Effector memory CD8-positive, alpha-beta T cell (primary cell): ENCODE data around the gene PRR7.

ENCODE experiments used
- ATAC-seq: fragments of 150-1000 bp; cut with Tn5 transposase; replicated peaks from 2 replicates; pipeline ENCODE4 v1.10.0; 2021; ENCODE audit warnings: mild to moderate bottlenecking, moderate library complexity
- DNase-seq, 3 experiments: peaks; one replicate each; pipeline ENCODE4 v3.0.0; 2021
- H3K27ac Mint-ChIP-seq, 2 donors: one replicate each; pipeline ENCODE4 v1.8.0; 2022; ENCODE audit warnings: mild to moderate bottlenecking in 2 of 2, mixed read lengths in 2 of 2, moderate library complexity in 2 of 2
- H3K27me3 Mint-ChIP-seq, 2 donors: one replicate each; pipeline ENCODE4 v1.8.0; 2022; ENCODE audit warnings: mixed read lengths in 2 of 2
- H3K36me3 Mint-ChIP-seq: one replicate; pipeline ENCODE4 v1.8.0; 2022; ENCODE audit warnings: mild to moderate bottlenecking, moderate library complexity, mixed read lengths; ENCODE audit not compliant: insufficient read depth
- H3K4me1 Mint-ChIP-seq, 2 donors: one replicate each; pipeline ENCODE4 v1.8.0; 2022; ENCODE audit warnings: low read depth in 2 of 2, mixed read lengths in 2 of 2
- H3K4me3 Mint-ChIP-seq, 2 donors: one replicate each; pipeline ENCODE4 v1.8.0; 2022; ENCODE audit warnings: mild to moderate bottlenecking in 2 of 2, mixed read lengths in 2 of 2, moderate library complexity in 2 of 2
- H3K9me3 Mint-ChIP-seq, 2 donors: one replicate each; pipeline ENCODE4 v1.8.0; 2022; ENCODE audit warnings: mixed read lengths in 2 of 2

PRR7 gene

DNA sequence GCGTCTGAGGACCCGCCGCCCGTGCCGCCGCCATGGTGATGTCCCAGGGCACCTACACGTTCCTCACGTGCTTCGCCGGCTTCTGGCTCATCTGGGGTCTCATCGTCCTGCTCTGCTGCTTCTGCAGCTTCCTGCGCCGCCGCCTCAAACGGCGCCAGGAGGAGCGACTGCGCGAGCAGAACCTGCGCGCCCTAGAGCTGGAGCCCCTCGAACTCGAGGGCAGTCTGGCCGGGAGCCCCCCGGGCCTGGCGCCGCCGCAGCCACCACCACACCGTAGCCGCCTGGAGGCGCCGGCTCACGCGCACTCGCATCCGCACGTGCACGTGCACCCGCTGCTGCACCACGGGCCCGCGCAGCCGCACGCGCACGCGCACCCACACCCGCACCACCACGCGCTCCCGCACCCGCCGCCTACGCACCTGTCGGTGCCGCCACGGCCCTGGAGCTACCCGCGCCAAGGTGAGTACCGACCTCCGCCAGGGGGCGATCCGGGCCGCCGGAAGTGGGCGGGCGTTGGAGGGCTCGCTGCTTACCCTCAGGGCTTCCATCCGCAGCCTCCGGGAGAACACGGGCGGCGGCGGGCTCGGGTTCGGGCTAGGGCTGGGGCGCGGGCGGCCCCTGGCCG lies 8.5 kb downstream of the PRR7 start:
- H3K4me3 Mint-ChIP-seq = peak overlapping the region; percentile 83
- H3K27ac Mint-ChIP-seq = peak overlapping the region; percentile 86 to 92
- peaks cover 19 to 21% of the 10 kb centered on the region in 2 donors for H3K4me1 Mint-ChIP-seq
- DNase-seq (peak; percentile 95), ATAC-seq (peak; percentile 62)
- H3K36me3 Mint-ChIP-seq = peaks cover 69% of the 10 kb centered on the region
- no peaks in the 10 kb centered on the region for H3K9me3 Mint-ChIP-seq
- H3K27me3 Mint-ChIP-seq = no peaks in the 10 kb centered on the region

DNA sequence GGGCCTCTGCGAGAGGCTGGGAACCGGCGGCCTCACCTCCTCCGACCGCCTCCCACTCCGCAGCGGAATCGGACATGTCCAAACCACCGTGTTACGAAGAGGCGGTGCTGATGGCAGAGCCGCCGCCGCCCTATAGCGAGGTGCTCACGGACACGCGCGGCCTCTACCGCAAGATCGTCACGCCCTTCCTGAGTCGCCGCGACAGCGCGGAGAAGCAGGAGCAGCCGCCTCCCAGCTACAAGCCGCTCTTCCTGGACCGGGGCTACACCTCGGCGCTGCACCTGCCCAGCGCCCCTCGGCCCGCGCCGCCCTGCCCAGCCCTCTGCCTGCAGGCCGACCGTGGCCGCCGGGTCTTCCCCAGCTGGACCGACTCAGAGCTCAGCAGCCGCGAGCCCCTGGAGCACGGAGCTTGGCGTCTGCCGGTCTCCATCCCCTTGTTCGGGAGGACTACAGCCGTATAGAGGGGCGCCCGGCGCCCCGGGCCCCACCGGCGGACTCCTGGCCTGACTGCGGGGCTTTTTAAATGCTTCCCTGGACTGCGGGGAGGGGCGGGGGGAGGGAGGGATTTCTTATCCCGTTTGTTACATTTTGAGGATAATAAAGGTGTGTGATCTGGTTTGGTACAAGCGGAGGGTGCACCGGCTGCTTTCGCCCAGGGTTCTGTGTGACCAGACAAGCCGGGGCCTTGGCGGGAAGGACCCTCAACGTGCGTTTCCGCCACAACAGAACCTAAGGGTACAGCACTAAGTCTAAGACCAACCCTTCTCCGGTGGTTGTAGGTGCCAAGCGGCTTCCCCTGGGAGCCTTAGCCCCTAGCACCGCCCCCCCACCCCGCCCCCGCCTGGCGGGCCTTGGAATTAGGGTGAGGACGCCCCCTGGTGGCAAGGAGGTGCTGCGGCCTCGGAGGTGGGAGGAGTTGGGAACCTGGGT lies 9.3 kb downstream of the PRR7 start:
- H3K9me3 Mint-ChIP-seq = no peaks in the 10 kb centered on the region
- peak; percentile 88 to 90 (median 89) for DNase-seq
- H3K36me3 Mint-ChIP-seq = peaks cover 61% of the 10 kb centered on the region

DNA sequence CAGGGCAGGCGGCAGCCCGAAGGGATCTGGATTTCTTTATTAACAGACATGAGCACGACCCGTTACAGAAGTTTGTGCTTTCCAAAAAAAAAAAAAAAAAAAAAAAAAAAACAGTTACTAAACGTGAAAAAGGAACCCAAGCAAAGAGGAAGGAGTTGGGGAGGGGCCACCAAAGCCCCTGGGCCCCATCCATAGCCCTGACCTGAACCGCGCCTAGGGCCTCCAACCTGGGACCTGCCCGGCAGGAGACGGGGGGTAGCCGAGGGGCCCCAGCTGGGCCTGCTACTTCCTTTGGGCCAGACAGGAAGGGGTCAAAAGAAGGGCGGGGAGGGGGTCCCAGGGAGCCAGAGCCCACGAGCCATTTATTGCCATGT lies 10.0 kb downstream of the PRR7 start:
- H3K27me3 Mint-ChIP-seq = no peaks in the 10 kb centered on the region
- H3K4me1 Mint-ChIP-seq = peaks cover 16 to 17% of the 10 kb centered on the region in 2 donors
- H3K4me3 Mint-ChIP-seq = peak overlapping the region; percentile 83
- peaks cover 61% of the 10 kb centered on the region for H3K36me3 Mint-ChIP-seq
- H3K9me3 Mint-ChIP-seq = no peaks in the 10 kb centered on the region
- H3K27ac Mint-ChIP-seq = peak overlapping the region; percentile 86 to 92
- ATAC-seq = no peak
- no peak for DNase-seq

More for the DNA sequence above, 9.3 kb downstream of the PRR7 start:
- peak; percentile 39 for ATAC-seq
- H3K4me3 Mint-ChIP-seq = peak overlapping the region; percentile 83
- peak overlapping the region; percentile 86 to 92 for H3K27ac Mint-ChIP-seq
- H3K4me1 Mint-ChIP-seq = peaks cover 16 to 17% of the 10 kb centered on the region in 2 donors
- H3K27me3 Mint-ChIP-seq = no peaks in the 10 kb centered on the region

DNA sequence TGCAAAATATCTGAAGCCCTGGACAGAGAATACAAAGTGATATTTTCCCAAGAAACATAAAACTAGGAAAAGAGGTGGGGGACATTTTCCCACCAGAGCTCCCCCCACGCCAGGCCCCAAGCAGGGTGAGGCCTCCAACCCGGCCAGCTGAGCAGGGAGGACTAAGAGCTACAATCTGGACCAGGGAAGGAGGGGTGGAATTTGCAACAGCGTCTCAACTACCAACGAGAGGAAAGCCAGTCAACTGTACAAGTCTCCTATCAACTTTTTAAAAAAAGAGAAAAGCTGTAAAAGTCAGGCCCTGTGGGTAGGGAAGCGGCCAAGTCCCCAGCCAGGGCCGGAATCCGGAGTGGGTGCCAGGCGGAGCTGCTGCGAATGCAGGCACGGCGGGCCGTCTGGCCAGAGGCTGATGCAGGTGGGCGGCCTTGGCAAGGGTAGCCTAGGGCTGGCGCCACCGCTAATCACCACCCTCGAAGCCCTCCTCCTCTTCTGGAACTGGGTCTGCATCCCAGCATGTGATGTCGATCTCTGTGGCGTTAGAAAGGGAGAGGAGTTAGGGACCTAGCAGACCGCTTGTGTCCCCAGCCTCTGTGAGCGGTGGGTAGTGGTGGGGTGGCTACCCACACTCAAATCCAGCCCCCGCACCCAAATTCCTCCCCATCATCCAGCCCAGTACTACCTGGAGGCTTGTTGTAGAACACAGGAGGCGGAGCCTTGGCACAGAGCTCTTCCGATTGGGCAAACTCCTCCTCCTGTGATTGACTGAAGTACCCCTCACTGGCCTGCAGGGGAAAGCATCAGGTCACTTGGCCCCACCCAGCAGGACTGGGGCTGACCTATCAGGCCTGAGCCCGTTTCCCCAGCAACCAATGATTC lies 10.6 kb downstream of the PRR7 start:
- peak; percentile 35 to 50 (median 49) for DNase-seq
- peak overlapping the region; percentile 86 to 92 for H3K27ac Mint-ChIP-seq

DNA sequence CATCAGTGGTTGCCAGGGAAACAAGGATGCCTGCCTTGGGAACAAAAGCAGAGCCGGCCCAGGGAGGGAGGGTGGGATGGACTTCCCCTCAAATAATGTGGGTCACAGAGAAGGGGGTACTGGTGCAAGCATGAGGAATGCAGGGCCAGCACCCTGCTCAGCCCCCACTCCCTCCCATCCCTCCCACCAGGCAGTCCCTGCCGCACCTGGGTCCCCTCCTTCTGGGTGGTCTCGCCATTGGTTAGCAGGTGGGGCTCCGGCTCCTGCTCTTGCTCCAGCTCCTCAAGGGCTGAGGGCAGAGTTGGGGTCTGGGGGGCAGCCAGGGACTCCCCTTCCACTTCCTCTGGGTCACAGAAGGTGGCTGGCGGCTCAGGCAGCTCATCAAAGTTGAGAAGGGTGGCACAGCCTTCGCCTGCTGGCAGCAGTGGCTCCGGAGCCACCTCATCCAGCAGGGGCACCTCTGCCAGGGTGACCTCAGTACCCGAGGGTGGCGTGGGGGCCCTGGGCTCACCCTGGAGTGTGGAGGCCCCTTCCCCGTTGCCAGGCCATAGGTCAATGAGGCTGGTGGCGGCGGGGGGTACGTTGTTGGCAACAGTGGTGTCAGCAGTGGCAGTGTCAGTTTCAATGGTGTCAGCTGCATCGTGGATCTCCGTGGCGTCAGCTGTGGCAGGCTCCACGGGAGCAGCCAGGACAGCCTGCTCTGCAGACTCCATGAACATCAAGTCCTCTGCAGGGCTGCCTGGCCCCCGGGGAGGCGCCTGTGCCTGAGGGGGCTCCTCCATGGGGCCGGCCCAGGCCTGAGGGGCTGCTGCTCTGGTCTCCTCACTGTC lies 11.5 kb downstream of the PRR7 start:
- Mint-ChIP-seq H3K27ac (no peak overlapping the region), H3K27me3 (no peaks in the 10 kb centered on the region), H3K9me3 (no peaks in the 10 kb centered on the region), H3K36me3 (peaks cover 46% of the 10 kb centered on the region), H3K4me1 (peaks cover 15 to 16% of the 10 kb centered on the region in 2 donors), H3K4me3 (no peak overlapping the region)
- ATAC-seq = no peak
- DNase-seq = no peak

More for the DNA sequence above, 10.6 kb downstream of the PRR7 start:
- peak; percentile 7 for ATAC-seq
- Mint-ChIP-seq H3K4me1 (peaks cover 14% of the 10 kb centered on the region in 2 donors), H3K36me3 (peaks cover 55% of the 10 kb centered on the region), H3K27me3 (no peaks in the 10 kb centered on the region), H3K9me3 (no peaks in the 10 kb centered on the region), H3K4me3 (no peak overlapping the region)

DNA sequence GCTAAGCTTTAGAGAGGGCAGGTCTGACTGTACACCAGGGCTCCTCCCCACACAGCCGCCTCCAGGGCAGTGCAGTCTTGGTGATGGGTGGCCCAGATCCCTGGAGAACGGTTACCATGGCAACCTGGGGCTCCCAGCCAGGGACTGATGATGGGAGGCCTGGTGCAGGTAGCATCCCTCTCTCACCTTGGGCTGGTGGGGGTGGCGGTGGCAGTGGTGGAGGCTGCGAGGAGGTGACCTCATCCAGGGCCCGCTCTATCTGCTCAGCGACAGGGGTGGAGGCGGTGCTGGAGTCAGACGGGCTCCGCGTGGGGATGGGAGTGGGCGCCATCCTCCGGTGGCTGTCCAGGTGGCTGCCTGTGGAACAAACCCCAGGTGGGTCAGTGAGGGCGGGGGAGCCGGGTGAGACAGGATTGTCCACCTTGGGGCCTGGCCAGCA lies 12.3 kb downstream of the PRR7 start:
- Mint-ChIP-seq H3K9me3 (no peaks in the 10 kb centered on the region), H3K4me3 (no peak overlapping the region), H3K36me3 (peaks cover 38% of the 10 kb centered on the region), H3K4me1 (peaks cover 11 to 13% of the 10 kb centered on the region in 2 donors), H3K27me3 (no peaks in the 10 kb centered on the region), H3K27ac (no peak overlapping the region)
- DNase-seq (no peak), ATAC-seq (no peak)

DNA sequence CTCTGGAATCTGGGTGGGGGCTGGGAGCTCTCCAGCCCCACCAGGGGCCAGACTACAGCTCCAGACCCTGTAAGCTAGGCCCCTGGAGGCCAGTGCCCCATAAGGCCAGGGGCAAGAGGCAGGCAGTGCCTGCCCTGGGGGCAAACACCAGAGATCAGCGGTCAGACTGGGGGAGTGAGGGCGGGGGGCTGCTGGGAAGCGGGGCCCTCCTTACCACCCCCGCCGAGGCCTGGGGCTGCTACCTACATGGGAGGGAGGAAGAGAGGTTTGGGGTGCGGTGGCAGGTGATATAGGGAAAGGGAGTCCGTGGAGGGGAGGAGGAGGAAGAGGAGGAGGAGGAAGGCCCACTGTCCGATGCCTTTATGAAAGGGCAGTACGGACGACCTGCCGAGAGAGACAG lies 12.7 kb downstream of the PRR7 start:
- DNase-seq (no peak), ATAC-seq (no peak)
- Mint-ChIP-seq H3K36me3 (peaks cover 34% of the 10 kb centered on the region), H3K4me3 (no peak overlapping the region), H3K27ac (peak overlapping the region in 1 of 2 donors; percentile 38), H3K4me1 (peaks cover 10 to 12% of the 10 kb centered on the region in 2 donors), H3K9me3 (no peaks in the 10 kb centered on the region), H3K27me3 (no peaks in the 10 kb centered on the region)

DNA sequence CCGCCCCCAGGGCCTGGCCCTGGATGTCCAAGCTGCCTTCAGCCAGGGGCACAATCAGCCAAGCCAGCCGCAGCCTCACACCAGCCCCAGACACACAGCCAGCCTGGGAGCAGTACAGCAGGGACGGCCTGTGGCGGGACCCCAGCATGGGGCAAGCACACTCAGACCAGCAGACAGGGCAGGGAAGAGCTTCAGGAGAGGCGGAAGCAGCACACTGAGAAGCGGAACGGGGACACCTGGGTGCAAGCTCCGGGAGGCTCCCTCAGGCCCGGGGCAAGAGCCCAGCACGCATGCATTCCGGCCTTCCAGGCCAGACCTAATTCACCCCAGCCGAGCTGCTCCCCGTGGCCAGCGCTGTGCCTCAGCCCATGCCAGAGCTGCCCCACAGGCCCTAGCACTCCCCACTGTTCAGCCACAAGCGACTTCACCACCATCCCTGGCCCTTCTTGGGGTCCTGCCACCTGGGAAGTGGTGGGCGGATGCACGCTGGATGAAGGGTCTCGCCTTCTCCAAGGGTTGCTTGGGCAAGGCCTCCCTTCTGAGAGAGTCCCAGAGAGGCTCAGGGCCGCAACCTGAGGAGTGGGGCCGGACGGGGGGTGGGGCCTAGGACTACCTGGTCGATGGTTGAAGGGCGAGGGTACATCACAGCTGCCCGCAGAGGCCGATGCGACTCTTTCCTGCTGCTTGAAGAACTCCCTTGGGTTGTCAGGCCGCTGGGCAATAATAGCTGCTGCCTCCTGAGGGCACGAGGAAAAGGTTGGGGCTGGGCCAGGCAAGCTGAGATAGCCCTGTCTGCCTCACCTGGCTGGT lies 13.4 kb downstream of the PRR7 start:
- Mint-ChIP-seq H3K4me1 (peaks cover 10 to 12% of the 10 kb centered on the region in 2 donors), H3K27me3 (no peaks in the 10 kb centered on the region), H3K9me3 (no peaks in the 10 kb centered on the region), H3K36me3 (peaks cover 27% of the 10 kb centered on the region), H3K4me3 (no peak overlapping the region), H3K27ac (peak overlapping the region; percentile 38 to 61)
- ATAC-seq (no peak), DNase-seq (no peak)

DNA sequence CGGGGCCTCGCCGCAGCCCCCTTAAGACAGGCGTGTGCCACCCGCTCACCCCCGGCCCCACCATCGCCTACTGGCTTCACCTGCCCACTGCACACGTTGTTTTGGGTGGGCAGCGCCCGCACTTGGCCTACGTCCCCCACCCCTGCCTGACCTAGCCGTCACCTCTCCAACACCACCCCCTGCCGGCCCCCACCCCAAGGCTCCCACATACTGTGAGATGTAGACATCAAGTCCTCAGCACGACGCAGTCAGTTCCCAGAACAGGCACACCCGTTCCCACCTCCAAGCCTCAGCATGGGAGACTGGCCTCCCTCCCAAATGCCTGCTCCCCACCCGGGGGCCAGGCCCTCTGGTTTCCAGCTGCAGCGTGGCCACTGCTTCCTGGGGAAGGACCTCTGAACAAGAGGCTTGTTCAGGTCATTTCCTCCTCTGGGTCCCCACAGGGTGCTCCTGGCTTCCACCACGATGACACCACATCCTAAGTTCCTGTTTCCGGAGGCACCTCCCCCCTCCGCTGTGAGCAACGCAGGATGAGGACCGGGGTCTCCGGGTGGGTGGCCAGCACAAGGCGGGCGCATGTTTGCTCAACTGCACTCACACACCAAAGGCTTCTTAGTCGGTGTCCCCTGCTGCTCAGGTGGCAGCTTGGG lies 15.5 kb downstream of the PRR7 start:
- ATAC-seq (no peak), DNase-seq (no peak)
- Mint-ChIP-seq H3K4me1 (peaks cover 4 to 7% of the 10 kb centered on the region in 2 donors), H3K4me3 (no peak overlapping the region), H3K27me3 (no peaks in the 10 kb centered on the region), H3K36me3 (peaks cover 23% of the 10 kb centered on the region), H3K9me3 (no peaks in the 10 kb centered on the region), H3K27ac (peak overlapping the region in 1 of 2 donors; percentile 61)

DNA sequence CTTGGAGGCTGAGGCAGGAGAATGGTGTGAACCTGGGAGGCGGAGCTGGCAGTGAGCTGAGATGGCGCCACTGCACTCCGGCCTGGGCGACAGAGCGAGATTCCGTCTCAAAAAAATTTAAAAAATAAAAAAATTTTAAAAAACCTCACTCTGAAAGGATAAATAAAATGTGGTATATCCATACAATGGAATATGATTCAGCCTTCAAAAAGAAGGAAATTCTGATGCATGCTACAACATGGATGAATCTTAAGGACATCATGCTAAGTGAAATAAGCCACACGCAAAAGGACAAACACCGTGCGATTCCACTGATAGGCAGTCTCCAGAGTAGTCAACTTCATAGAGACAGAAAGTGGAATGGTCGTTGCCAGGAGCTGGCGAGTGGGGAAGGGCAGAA lies 18.4 kb downstream of the PRR7 start:
- H3K27me3 Mint-ChIP-seq = no peaks in the 10 kb centered on the region
- peaks cover 11 to 21% of the 10 kb centered on the region in 2 donors for H3K4me1 Mint-ChIP-seq
- no peak overlapping the region for H3K4me3 Mint-ChIP-seq
- no peaks in the 10 kb centered on the region for H3K9me3 Mint-ChIP-seq
- peaks cover 25% of the 10 kb centered on the region for H3K36me3 Mint-ChIP-seq
- no peak for ATAC-seq
- no peak overlapping the region for H3K27ac Mint-ChIP-seq
- DNase-seq = no peak

DNA sequence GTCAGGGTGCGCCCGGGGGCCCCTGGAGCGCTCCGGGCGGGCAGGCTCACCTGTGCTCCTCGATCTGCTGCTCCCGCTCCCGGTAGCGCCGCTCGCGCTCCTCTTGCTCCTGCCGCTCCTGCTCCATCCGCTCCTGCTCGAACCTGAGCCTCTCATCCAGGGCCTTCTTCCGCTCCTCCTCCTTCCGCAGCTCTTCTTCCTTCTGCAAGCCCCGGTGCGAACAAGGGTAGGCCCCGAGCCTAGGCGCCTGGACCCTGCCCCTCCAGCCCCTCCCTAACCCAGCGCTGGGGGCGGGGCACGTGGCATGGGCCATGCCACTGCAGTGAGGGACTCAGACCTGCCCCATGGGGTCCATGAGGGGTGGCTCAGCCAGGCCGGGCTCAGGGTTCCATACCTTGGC lies 20.2 kb downstream of the PRR7 start:
- H3K4me1 Mint-ChIP-seq = peaks cover 23 to 28% of the 10 kb centered on the region in 2 donors
- no peak overlapping the region for H3K4me3 Mint-ChIP-seq
- no peak for ATAC-seq
- no peaks in the 10 kb centered on the region for H3K27me3 Mint-ChIP-seq
- no peak for DNase-seq
- H3K27ac Mint-ChIP-seq = peak overlapping the region in 1 of 2 donors; percentile 59
- no peaks in the 10 kb centered on the region for H3K9me3 Mint-ChIP-seq
- peaks cover 25% of the 10 kb centered on the region for H3K36me3 Mint-ChIP-seq
